A549 (cell line): ENCODE measurements around the gene CACNA1F. TPM values are rescaled to one million over a fixed set of nuclear protein-coding genes. Genes with fewer than 3 reads are reported as not detected.
A peak's percentile ranks its signal among the peaks of the same experiment; 100 is the strongest.

Experiments
- ATAC-seq, 2 experiments: fragments of 200-7000 bp in 1 of 2; fragments of >200 bp in 1 of 2; cut with Nextera tagmentation in 1 of 2; cut with Tn5 transposase in 1 of 2; 3 replicates each; pipeline versions ENCODE4 v1.8.0 to v1.9.1; 2018 to 2020; ENCODE audit warnings: mild to moderate bottlenecking in 1 of 2, moderate library complexity in 1 of 2
- CTCF ChIA-PET: fragments of 300-600 bp; sonication (Branson Sonifier 250); formaldehyde crosslinking; extraction: SDS; loops from one replicate; lab custom pipeline; 2021; ENCODE audit warnings: antibody characterized with exemption, inconsistent platforms; lab: Yijun Ruan, JAX
- POLR2A ChIA-PET: fragments of 350-600 bp; formaldehyde crosslinking; extraction: SDS; loops from one replicate; lab custom pipeline; 2021; ENCODE audit warnings: antibody characterized with exemption, inconsistent platforms; lab: Yijun Ruan, JAX
- DNase-seq, 2 experiments: peaks; one replicate each; pipeline versions ENCODE4 v3.0.0 to v3.0.0-alpha.2; 2011 to 2016; ENCODE audit warnings: low read depth in 1 of 2, low spot score in 1 of 2
- FAIRE-seq: peaks from 2 replicates; lab custom pipeline; 2011; peaks lifted over from hg19 to GRCh38; lab: Jason Lieb, UNC
- H3K27ac ChIP-seq, 2 experiments: fragments of >200 bp; sonication (Bioruptor Twin); formaldehyde crosslinking; 3 replicates each; pipeline ENCODE4 v1.5.1; 2016 to 2017
- H3K4me1 ChIP-seq: fragments of >200 bp; sonication (Bioruptor Twin); formaldehyde crosslinking; 3 replicates; pipeline ENCODE4 v1.6.1; 2016
- H3K4me2 ChIP-seq: fragments of >200 bp; sonication (Bioruptor Twin); formaldehyde crosslinking; 3 replicates; pipeline ENCODE4 v1.6.1; 2016
- H3K4me3 ChIP-seq: fragments of >200 bp; sonication (Bioruptor Twin); formaldehyde crosslinking; 3 replicates; pipeline ENCODE4 v1.5.1; 2016
- H3K9me3 ChIP-seq: fragments of >200 bp; sonication (Bioruptor Twin); formaldehyde crosslinking; 3 replicates; pipeline ENCODE4 v1.6.1; 2016
- BHLHE40 ChIP-seq: IDR thresholded peaks from 2 replicates; pipeline ENCODE4 v1.6.1; 2012; ENCODE audit warnings: low read depth, low read length, inconsistent platforms
- CBX2 ChIP-seq: fragments of 200-600 bp; sonication (generic); IDR thresholded peaks from 2 replicates; pipeline ENCODE4 v1.6.1; 2016; ENCODE audit warnings: low read depth, mild to moderate bottlenecking, borderline replicate concordance
- CHD4 ChIP-seq: fragments of 200-600 bp; sonication (generic); IDR thresholded peaks from 2 replicates; pipeline ENCODE4 v1.6.1; 2016; ENCODE audit warnings: antibody characterized with exemption, mild to moderate bottlenecking, borderline replicate concordance
- EHF ChIP-seq: fragments of 250-450 bp; sonication (Bioruptor Pico); IDR thresholded peaks from 2 replicates; pipeline ENCODE4 v1.5.0; 2020; ENCODE audit warnings: mild to moderate bottlenecking
- ESRRA ChIP-seq: fragments of 150-350 bp; IDR thresholded peaks from 2 replicates; pipeline ENCODE4 v1.6.1; 2014; ENCODE audit warnings: mild to moderate bottlenecking, low read length, borderline replicate concordance
- GATA3 ChIP-seq: IDR thresholded peaks from 2 replicates; pipeline ENCODE4 v1.6.1; 2012; ENCODE audit warnings: borderline replicate concordance
- HDAC2 ChIP-seq: fragments of 200-600 bp; sonication (generic); IDR thresholded peaks from 2 replicates; pipeline ENCODE4 v1.6.1; 2016
- HOXB13 ChIP-seq: fragments of 250-450 bp; sonication (Bioruptor Pico); IDR thresholded peaks from 2 replicates; pipeline ENCODE4 v1.5.0; 2020; ENCODE audit warnings: low read depth, mild to moderate bottlenecking, moderate library complexity
- JUNB ChIP-seq: fragments of >200 bp; sonication (Bioruptor Twin); formaldehyde crosslinking; IDR thresholded peaks from 2 replicates; pipeline ENCODE4 v1.6.1; 2016
- KDM5A ChIP-seq: fragments of 200-600 bp; sonication (generic); IDR thresholded peaks from 2 replicates; pipeline ENCODE4 v1.6.1; 2016; ENCODE audit warnings: antibody characterized with exemption, mild to moderate bottlenecking
- MAFK ChIP-seq: fragments of 450-650 bp; IDR thresholded peaks from 2 replicates; pipeline ENCODE4 v1.6.1; 2014; ENCODE audit not compliant: partially characterized antibody
- MAZ ChIP-seq: fragments of 150-350 bp; IDR thresholded peaks from 2 replicates; pipeline ENCODE4 v1.6.1; 2014; ENCODE audit warnings: antibody characterized with exemption, low read depth, low read length, borderline replicate concordance
- MYC ChIP-seq: IDR thresholded peaks from 2 replicates; pipeline ENCODE4 v1.6.1; 2012; ENCODE audit warnings: mild to moderate bottlenecking, inconsistent platforms, low read length, improper control_type of control experiment, borderline replicate concordance
- NFE2L2 ChIP-seq: fragments of 150-350 bp; conservative IDR thresholded peaks from 2 replicates; pipeline ENCODE4 v1.6.1; 2014; ENCODE audit warnings: low read length
- POLR2AphosphoS2 ChIP-seq: conservative IDR thresholded peaks from 2 replicates; pipeline ENCODE4 v1.6.1; 2012; ENCODE audit warnings: low read length, improper control_type of control experiment, inconsistent platforms
- RAD21 ChIP-seq, 2 experiments: fragments of >200 bp in 1 of 2; sonication (Bioruptor Twin) in 1 of 2; formaldehyde crosslinking in 1 of 2; IDR thresholded peaks in 1 of 2; conservative IDR thresholded peaks in 1 of 2; 2 replicates in 1 of 2; 3 replicates in 1 of 2; pipeline ENCODE4 v1.6.1; 2012 to 2018; ENCODE audit warnings: inconsistent platforms in 1 of 2
- RCOR1 ChIP-seq: fragments of 150-350 bp; IDR thresholded peaks from 2 replicates; pipeline ENCODE4 v1.6.1; 2014; ENCODE audit warnings: antibody characterized with exemption, low read length, low read depth
- RFX5 ChIP-seq: fragments of 450-650 bp; IDR thresholded peaks from 2 replicates; pipeline ENCODE4 v1.7.1; 2014; ENCODE audit warnings: antibody characterized with exemption, mild to moderate bottlenecking, moderate library complexity
- RNF2 ChIP-seq: fragments of 200-600 bp; sonication (generic); IDR thresholded peaks from 2 replicates; pipeline ENCODE4 v1.6.1; 2016; ENCODE audit warnings: low read depth, mild to moderate bottlenecking, antibody characterized with exemption, moderate library complexity, borderline replicate concordance
- ZC3H11A ChIP-seq: fragments of 450-650 bp; IDR thresholded peaks from 2 replicates; pipeline ENCODE4 v1.6.1; 2014; ENCODE audit warnings: antibody characterized with exemption, mild to moderate bottlenecking
- ZFP36 ChIP-seq: fragments of 450-650 bp; IDR thresholded peaks from 2 replicates; pipeline ENCODE4 v1.6.1; 2014; ENCODE audit warnings: borderline replicate concordance; ENCODE audit not compliant: partially characterized antibody
- WGBS: methylation state at CpG from one replicate; pipeline ENCODE4 v1.1.6; 2017; ENCODE audit errors: missing lambda C conversion rate; 5-methylcytosine and 5-hydroxymethylcytosine counted together
- polyA plus RNA-seq, 4 experiments: library from polyadenylated mRNA; depleted of rRNA in 3 of 4; stranded (reverse); fragments of >200 nt; fragmentation: RNase III in 1 of 4; extraction: RNeasy Plus Mini Kit Qiagen cat#74134 plus additional on column Dnase treatment in 1 of 4; gene quantifications; 2 replicates in 3 of 4; 3 replicates in 1 of 4; pipeline ENCODE4 v1.2.3, GENCODE V29; 2011 to 2017
- TF ChIP-seq, protein P1 (sequence below): fragments of >200 bp; sonication (Bioruptor Twin); formaldehyde crosslinking; IDR thresholded peaks from 3 replicates; pipeline ENCODE4 v1.5.1; 2016
- TF ChIP-seq, protein P2 (sequence below): IDR thresholded peaks from 2 replicates; pipeline ENCODE4 v1.6.1; 2012; ENCODE audit warnings: low read depth, borderline replicate concordance
- TF ChIP-seq, protein P3 (sequence below): fragments of >200 bp; sonication (Bioruptor Twin); formaldehyde crosslinking; IDR thresholded peaks from 2 replicates; pipeline ENCODE4 v1.6.1; 2016
- TF ChIP-seq, protein P4 (sequence below): fragments of 150-350 bp; IDR thresholded peaks from 2 replicates; pipeline ENCODE4 v1.6.1; 2014; ENCODE audit warnings: low read depth, mild to moderate bottlenecking, low read length
- TF ChIP-seq, protein P5 (sequence below): fragments of 200-600 bp; sonication (generic); IDR thresholded peaks from 2 replicates; pipeline ENCODE4 v1.6.1; 2016; ENCODE audit warnings: antibody characterized with exemption, mild to moderate bottlenecking, moderate library complexity

Gene CACNA1F
- polyA plus RNA-seq, 2 of the 4 experiments (the other 2 are of a cell fraction), result not detected

DNA sequence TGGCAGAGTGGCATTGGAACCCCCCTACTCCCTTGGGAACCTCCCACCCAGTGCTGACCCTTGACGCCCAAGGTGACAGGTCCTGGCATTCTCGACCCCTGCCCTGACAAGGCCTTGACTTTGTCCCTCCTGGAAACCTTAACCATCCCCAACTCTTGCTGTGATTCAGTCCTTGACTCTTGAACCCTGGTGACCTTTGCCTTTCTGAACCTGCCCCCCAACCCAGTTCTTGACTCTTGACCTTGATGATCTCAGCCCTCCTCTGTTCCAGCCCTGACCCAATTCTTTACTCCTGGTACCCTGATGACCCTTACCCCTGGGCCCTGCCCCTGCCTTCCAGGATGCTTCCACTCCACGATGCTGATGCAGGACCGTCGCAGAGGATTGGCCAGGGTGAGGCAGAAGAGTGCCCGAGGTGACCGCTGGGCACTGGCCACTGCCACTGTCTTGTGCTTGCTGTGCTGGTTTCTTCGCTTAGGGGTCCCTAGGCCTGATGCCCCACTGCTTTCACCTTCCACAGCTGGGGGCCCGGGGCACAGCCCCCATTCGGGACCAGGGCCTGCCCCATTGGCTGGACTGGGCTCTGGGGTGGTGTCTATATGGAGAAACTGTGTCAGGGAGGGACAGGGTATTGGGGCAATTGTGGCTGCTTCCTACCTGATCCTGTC, 1.7 kb downstream of the CACNA1F start:
- FAIRE-seq (no peak), DNase-seq (no peak), ATAC-seq (no peak)
- no peak overlapping the region for H3K4me2 ChIP-seq
- H3K4me3 ChIP-seq, result no peak overlapping the region
- 0 out of 3 replicates have a peak, but pooled peaks cover 4% of the 10 kb centered on the region for H3K4me1 ChIP-seq
- TF ChIP-seq CBX2, result no peak
- no peak for TF ChIP-seq NFE2L2
- no peak for TF ChIP-seq RAD21 (conservative IDR thresholded peaks at IDR 0.05 in 1 of 2, IDR thresholded peaks at IDR 0.05 in 1 of 2)
- no peak for TF ChIP-seq MAZ
- no peak for TF ChIP-seq RCOR1
- no peak for TF ChIP-seq BHLHE40
- no peak for TF ChIP-seq GATA3
- no peak for TF ChIP-seq MYC
- TF ChIP-seq EHF (CRISPR knock-in tag), result no peak
- no peak for TF ChIP-seq ZFP36
- no peak for TF ChIP-seq RFX5
- TF ChIP-seq JUNB, result no peak
- TF ChIP-seq, protein P1, sequence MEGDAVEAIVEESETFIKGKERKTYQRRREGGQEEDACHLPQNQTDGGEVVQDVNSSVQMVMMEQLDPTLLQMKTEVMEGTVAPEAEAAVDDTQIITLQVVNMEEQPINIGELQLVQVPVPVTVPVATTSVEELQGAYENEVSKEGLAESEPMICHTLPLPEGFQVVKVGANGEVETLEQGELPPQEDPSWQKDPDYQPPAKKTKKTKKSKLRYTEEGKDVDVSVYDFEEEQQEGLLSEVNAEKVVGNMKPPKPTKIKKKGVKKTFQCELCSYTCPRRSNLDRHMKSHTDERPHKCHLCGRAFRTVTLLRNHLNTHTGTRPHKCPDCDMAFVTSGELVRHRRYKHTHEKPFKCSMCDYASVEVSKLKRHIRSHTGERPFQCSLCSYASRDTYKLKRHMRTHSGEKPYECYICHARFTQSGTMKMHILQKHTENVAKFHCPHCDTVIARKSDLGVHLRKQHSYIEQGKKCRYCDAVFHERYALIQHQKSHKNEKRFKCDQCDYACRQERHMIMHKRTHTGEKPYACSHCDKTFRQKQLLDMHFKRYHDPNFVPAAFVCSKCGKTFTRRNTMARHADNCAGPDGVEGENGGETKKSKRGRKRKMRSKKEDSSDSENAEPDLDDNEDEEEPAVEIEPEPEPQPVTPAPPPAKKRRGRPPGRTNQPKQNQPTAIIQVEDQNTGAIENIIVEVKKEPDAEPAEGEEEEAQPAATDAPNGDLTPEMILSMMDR, result no peak
- TF ChIP-seq POLR2AphosphoS2, result no peak
- no peak for TF ChIP-seq ESRRA
- no peak for TF ChIP-seq HOXB13 (CRISPR knock-in tag)
- TF ChIP-seq ZC3H11A, result no peak
- no peak overlapping the region for H3K27ac ChIP-seq
- CTCF ChIA-PET, result no interaction called here
- no peaks in the 10 kb centered on the region for H3K9me3 ChIP-seq
- POLR2A ChIA-PET, result no interaction called here
- 82% methylated on average over 10 of the region's 10 CpGs for WGBS

DNA sequence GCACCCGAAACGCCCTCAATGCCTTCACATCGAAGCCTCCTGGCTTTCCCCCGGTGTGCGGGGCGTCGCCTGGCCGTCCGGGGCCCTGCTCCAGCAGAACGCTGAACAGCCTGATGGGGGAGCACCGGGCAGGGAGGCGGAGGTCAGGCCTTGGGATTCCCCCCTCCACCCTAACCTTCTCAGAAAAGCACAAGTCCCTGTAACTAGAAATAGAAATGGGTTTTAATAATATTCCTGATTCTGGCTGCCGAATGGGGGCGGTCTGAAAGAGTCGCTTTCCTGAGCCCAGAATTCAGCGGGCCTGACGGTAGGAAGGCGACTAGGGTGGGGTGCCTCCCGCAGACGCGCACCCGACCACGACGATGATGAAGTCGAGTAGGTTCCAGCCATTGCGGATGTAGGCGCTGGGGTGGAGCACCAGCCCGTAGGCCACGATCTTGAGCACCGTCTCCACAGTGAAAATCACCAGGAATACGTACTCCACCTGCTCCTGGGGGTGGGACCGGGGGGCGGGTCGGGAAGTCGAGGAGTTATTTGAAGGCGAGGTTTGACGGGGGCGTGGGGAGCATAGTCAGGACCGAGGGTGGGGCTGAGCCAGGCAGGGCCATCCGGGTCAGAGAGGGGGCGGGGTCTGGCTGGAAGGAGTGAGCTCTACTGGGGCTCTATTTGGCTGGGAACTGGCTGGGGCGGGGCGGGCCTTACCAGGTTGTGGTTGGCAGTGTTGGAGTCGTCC, 2.5 kb downstream of the CACNA1F start:
- CTCF ChIA-PET, result interaction anchor here (0.7 kb wide), 1 partner anchor 19 kb away, joined by 3 read pairs; no protein-coding TSS in a partner anchor
- POLR2A ChIA-PET, result no interaction called here
- ATAC-seq, result peak in 1 of 2 experiments; percentile 37; a peak in 1 of 6 replicates
- Histone ChIP-seq H3K4me3 (no peak overlapping the region), H3K9me3 (no peaks in the 10 kb centered on the region), H3K4me2 (no peak overlapping the region), H3K27ac (no peak overlapping the region), H3K4me1 (no peaks in the 10 kb centered on the region)
- FAIRE-seq, result no peak
- no peak for DNase-seq
- WGBS, result 88% methylated on average over 21 of the region's 44 CpGs
- TF ChIP-seq ESRRA (no peak), CHD4 (no peak), RNF2 (no peak), KDM5A (no peak), RFX5 (no peak), JUNB (no peak), MAFK (no peak), HDAC2 (no peak)
- TF ChIP-seq, protein P2, sequence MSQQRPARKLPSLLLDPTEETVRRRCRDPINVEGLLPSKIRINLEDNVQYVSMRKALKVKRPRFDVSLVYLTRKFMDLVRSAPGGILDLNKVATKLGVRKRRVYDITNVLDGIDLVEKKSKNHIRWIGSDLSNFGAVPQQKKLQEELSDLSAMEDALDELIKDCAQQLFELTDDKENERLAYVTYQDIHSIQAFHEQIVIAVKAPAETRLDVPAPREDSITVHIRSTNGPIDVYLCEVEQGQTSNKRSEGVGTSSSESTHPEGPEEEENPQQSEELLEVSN, result no peak
- TF ChIP-seq, protein P3, sequence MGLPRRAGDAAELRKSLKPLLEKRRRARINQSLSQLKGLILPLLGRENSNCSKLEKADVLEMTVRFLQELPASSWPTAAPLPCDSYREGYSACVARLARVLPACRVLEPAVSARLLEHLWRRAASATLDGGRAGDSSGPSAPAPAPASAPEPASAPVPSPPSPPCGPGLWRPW, result no peak
- TF ChIP-seq, protein P4, sequence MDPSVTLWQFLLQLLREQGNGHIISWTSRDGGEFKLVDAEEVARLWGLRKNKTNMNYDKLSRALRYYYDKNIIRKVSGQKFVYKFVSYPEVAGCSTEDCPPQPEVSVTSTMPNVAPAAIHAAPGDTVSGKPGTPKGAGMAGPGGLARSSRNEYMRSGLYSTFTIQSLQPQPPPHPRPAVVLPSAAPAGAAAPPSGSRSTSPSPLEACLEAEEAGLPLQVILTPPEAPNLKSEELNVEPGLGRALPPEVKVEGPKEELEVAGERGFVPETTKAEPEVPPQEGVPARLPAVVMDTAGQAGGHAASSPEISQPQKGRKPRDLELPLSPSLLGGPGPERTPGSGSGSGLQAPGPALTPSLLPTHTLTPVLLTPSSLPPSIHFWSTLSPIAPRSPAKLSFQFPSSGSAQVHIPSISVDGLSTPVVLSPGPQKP, result no peak
- TF ChIP-seq, protein P1, result no peak
- TF ChIP-seq, protein P5, sequence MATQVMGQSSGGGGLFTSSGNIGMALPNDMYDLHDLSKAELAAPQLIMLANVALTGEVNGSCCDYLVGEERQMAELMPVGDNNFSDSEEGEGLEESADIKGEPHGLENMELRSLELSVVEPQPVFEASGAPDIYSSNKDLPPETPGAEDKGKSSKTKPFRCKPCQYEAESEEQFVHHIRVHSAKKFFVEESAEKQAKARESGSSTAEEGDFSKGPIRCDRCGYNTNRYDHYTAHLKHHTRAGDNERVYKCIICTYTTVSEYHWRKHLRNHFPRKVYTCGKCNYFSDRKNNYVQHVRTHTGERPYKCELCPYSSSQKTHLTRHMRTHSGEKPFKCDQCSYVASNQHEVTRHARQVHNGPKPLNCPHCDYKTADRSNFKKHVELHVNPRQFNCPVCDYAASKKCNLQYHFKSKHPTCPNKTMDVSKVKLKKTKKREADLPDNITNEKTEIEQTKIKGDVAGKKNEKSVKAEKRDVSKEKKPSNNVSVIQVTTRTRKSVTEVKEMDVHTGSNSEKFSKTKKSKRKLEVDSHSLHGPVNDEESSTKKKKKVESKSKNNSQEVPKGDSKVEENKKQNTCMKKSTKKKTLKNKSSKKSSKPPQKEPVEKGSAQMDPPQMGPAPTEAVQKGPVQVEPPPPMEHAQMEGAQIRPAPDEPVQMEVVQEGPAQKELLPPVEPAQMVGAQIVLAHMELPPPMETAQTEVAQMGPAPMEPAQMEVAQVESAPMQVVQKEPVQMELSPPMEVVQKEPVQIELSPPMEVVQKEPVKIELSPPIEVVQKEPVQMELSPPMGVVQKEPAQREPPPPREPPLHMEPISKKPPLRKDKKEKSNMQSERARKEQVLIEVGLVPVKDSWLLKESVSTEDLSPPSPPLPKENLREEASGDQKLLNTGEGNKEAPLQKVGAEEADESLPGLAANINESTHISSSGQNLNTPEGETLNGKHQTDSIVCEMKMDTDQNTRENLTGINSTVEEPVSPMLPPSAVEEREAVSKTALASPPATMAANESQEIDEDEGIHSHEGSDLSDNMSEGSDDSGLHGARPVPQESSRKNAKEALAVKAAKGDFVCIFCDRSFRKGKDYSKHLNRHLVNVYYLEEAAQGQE, result no peak
